Subcutaneous adipose tissue (tissue), 4 donors: Measurements from ENCODE around the gene CTIF. TPM values are rescaled to one million over a fixed set of nuclear protein-coding genes. Genes with fewer than 3 reads are reported as not detected.

Experiments
- total RNA-seq, 4 donors: library from RNA; depleted of rRNA; stranded (reverse); fragments of >200 nt; gene quantifications; one replicate each; pipeline ENCODE4 v1.1.0, GENCODE V29; 2016
- TF ChIP-seq, protein P1 (sequence below): fragments of 450-650 bp; IDR thresholded peaks from one replicate; pipeline ENCODE4 v1.5.1; 2016; ENCODE audit warnings: low read depth, mild to moderate bottlenecking, control low read depth, antibody characterized with exemption, moderate library complexity

The CTIF gene
- total RNA-seq, 4 donors from 2014 or later = 41.0 to 195 (median 78.3) TPM

DNA sequence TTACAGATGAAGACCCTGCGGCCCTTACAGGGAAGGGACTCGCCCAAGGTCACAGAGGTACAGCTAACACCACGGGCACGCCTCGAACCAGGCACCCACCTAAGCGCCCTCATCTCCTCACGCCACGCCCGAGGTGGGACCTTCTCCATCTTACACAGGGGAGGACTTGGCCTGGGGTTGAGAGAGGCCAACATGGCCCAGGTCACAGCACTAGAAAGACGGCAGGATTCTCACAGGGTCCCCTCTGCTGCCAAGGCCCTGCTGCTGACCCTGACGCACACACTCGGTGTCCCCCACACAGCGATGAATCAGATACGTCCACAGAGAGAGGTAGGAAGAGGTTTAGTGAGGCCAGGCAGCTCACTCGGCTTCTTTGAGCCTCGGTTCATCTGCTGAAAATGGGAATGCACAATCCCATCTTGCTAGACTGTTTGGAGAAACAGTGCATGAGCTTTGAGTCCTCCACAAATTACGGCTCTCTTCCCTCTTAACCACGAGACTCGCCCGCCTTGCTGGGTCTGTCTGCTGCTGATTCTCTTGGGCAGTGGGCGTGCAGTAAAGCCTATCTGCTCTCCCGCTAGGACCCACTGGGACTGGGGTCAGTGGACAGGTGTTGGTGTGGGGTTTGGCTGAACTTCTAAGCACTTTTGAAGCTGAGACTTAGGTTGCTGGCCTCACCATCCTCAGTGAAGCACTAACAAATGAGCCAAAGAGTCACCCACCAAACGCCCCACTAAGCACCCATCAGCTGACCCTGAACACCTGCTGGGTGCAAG, 332.7 kb downstream of the CTIF start:
- TF ChIP-seq, protein P1, sequence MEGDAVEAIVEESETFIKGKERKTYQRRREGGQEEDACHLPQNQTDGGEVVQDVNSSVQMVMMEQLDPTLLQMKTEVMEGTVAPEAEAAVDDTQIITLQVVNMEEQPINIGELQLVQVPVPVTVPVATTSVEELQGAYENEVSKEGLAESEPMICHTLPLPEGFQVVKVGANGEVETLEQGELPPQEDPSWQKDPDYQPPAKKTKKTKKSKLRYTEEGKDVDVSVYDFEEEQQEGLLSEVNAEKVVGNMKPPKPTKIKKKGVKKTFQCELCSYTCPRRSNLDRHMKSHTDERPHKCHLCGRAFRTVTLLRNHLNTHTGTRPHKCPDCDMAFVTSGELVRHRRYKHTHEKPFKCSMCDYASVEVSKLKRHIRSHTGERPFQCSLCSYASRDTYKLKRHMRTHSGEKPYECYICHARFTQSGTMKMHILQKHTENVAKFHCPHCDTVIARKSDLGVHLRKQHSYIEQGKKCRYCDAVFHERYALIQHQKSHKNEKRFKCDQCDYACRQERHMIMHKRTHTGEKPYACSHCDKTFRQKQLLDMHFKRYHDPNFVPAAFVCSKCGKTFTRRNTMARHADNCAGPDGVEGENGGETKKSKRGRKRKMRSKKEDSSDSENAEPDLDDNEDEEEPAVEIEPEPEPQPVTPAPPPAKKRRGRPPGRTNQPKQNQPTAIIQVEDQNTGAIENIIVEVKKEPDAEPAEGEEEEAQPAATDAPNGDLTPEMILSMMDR = no peak

DNA sequence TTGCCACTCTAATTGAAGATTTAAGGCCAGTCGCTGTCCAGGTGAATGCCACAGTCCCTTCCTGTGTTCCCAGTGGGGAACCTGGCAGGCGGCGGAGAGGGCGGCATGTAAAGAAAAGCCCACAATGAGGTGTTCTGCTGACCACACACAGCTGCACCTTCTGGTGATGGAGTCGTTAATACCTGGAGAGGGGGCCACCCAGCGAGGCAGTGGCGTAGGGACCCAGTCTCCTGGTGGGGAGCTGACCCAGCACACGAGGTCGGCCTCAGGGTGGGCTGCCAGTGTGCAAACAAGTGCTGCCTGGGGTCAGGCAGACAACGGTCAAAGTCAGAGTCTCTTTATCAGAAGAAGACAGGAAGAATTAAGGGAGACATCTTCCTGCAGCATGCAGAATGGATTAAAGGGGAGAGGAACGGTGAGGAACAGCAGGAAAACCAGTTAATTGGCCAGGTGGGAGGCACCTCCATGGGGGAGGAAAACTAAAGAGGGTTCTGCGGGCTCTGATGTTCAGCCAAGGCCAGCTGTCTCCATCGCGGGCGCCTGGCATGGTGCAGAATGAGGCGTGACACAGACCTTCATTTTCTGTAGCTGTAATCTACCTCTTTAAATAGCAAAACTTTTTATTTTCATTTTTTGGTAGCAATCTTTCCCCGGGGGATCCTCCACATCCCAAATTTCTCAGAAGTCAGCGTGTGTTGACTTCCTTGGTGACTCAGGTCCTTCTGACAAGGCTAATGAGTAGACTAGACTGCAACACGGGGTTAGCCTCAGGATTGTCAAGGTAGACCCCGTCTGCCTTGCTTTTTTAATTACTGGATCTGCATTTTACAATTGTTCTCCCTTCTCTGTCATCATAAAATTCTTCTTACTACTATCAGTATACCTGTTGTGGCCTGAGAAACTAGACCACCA, 333.7 kb downstream of the CTIF start:
- TF ChIP-seq, protein P1 = no peak

DNA sequence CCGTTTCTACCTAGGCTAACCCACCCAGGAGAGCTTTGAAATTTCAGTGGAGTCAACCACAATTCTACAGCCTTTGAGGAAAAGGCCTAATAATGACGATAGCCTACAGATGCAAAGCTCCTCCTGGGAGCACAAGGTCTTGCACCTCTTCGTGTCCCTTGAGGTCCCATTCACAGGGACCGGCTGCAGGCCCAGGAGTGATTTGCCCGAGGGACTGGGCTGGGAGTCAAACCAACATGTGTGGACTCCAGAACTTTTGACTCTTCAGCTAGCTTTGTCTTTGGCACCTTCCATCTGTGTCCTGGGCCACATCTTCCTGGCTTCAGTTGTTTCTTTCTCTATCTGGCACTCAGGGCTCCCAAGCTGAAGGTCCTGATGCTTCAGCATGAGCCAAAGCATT, 335.4 kb downstream of the CTIF start:
- TF ChIP-seq, protein P1 = no peak

DNA sequence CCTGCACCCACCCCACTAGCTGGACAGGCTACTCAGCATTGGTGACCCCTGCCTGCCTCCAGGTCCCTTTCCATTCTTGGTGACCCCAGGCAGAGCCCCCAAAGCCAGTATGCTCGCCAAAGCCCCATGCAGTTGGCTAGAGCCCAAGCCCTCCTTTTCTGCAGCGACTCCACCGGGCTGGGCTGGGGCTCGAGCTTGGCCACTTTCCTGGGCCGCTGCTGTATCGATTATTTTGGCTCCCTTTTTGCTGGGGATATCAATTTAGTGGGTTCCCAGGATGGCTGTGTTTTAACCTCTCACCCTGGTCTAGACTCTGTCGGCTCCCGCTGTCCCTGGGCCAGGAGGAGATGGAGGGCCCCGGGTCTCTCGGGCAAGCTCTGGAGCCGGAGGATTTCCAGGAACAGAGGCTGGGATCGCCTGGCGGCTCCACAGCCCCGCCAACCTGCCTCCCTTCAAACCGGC, 335.9 kb downstream of the CTIF start:
- TF ChIP-seq, protein P1 = no peak

DNA sequence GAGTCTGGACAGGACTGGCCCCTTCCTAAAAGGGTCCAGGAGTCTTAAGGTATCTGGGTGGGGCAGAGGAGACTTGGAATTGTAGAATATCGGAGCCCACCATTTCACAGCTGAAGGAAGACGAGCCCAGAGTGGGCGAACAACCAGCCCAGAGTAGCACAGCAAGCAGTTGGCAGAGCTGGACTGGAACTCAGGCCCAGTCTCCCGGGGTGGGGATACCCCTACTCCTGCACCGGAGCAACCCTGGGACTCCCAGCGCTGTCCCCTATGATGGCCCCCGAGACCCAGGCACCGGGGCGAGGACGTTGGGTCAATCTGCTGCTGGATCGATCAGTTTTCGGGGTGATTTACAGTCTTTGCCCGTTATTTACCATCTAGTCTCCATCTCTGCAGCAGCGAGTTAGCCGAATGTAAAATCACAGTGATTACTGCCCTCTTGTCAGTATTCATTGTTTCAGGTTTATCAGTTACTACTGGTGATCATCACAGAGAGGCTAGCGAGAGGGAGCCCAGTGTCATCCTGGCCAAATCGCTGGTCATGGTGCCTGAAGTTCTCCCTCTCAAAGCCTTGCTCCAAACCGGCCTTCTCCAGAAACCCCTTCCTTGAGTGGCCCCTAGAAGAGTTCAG, 336.6 kb downstream of the CTIF start:
- TF ChIP-seq, protein P1 = no peak

DNA sequence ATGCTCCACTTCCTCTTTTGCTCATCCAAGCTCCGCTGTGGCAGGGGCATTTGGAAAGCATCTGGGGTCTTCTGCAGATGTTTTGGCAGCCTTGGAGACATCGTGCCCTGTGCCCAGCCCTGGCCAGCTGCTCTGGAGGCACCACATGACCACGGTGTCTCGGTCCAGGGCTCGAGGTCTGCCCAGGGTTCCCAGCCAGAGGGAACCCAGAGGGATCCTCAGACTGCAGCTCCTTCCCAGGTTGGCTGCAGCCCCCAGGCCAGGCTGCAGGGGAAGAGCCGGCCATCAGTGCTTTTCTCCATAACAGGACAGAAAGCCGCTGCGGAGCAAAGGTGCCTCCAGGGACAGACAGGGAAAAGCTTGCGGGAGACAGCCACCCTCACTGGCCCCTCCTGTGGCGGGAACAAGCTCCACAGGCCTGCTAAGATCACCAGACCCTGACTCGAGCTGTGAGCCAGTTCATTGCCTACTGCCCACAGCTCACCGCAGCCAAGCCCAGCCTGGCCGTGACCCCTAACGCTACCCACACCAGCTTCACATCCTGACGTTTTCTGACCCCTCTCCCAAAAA, 337.2 kb downstream of the CTIF start:
- TF ChIP-seq, protein P1 = no peak
